Heart left ventricle (tissue), 13 donors: ENCODE data around the gene SORL1.

ENCODE experiments used
- POLR2A ChIP-seq, 2 donors: fragments of 450-650 bp; IDR thresholded peaks; one replicate each; pipeline ENCODE4 v1.6.1; 2017; ENCODE audit warnings: antibody characterized with exemption in 2 of 2, mild to moderate bottlenecking in 2 of 2, moderate library complexity in 2 of 2
- TF ChIP-seq, protein P1 (sequence below), 12 donors: fragments of 200-600 bp; sonication (generic) in 4 of 12; IDR thresholded peaks; one replicate each; pipeline versions ENCODE4 v1.5.0 to v1.8.0; 2018 to 2022; ENCODE audit warnings: antibody characterized with exemption in 12 of 12, mild to moderate bottlenecking in 5 of 12
- donor health status: ischemic (EF 13 %, LVEDD 7.1; RV severe dilation, severe dysfunction).
- donor health status: DM: no; HTN: yes; CAD: no.
- donor health status: DM: no; HTN: no; CAD: no.
- donor health status: ischemic (EF 25% LVEDD 6.9; RV normal size, moderate dysfunction).
- donor health status: ischemic (EF 25% LVEDD 5.7; RV mildly dilated, moderate dysfunction).
- donor health status: ischemic (EF 35%, LVEDD 5.7; RV mildly dilated, moderate dysfunction).
- donor health status: nonischemic (EF 11% LVEDD 7.7; RV severe dilation, severe dysfunction).
- donor health status: DM: yes; HTN: yes; CAD: no.
- donor health status: PGD.
- donor health status: ischemic (EF 29% LVEDD 5.4; RV normal size, mild dysfunction).
- donor health status: nonischemic (EF 23%, LVEDD 6.1; RV moderate dilation, normal function).

DNA sequence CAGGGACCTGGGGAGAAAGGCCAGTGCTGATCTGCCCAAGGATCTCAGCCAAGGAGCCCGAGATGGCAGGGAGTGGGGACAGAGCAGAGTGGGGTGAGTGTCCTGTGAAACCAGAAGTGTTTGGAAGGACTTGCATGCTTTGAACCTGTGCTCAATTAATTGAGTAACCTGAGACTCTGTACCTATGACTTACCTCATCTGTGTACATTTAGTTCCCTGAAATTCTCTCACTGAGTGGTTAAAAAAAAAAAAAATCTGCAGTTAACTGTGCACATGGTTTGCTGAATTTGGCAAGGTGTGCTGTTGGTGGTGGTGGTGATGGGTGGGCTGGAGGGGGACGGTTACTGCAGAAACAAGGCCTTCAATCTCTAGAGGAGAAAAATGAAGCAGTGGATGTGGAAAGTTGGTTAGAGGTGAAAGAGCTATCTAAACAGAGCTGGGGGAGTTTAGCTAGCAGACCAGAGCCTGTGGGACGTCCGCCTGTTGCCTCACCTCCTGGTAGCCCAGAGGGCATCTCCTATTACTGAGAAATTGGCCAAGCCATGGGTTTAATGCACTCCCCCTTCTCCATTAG, 8.9 kb downstream of the SORL1 start:
- TF ChIP-seq, protein P1, sequence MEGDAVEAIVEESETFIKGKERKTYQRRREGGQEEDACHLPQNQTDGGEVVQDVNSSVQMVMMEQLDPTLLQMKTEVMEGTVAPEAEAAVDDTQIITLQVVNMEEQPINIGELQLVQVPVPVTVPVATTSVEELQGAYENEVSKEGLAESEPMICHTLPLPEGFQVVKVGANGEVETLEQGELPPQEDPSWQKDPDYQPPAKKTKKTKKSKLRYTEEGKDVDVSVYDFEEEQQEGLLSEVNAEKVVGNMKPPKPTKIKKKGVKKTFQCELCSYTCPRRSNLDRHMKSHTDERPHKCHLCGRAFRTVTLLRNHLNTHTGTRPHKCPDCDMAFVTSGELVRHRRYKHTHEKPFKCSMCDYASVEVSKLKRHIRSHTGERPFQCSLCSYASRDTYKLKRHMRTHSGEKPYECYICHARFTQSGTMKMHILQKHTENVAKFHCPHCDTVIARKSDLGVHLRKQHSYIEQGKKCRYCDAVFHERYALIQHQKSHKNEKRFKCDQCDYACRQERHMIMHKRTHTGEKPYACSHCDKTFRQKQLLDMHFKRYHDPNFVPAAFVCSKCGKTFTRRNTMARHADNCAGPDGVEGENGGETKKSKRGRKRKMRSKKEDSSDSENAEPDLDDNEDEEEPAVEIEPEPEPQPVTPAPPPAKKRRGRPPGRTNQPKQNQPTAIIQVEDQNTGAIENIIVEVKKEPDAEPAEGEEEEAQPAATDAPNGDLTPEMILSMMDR (IDR thresholded peaks at IDR 0.05): no peak
- TF ChIP-seq POLR2A (IDR thresholded peaks at IDR 0.05): no peak
